GM12878 (cell line): ENCODE measurements around the gene LENG1. TPM values are rescaled to one million over a fixed set of nuclear protein-coding genes. Genes with fewer than 3 reads are reported as not detected.

Experiments used
- ATAC-seq: fragments of 200-7000 bp; cut with Tn5 transposase; 3 replicates; pipeline ENCODE4 v1.9.1; 2020; ENCODE audit warnings: mild to moderate bottlenecking, moderate library complexity
- BruUV-seq: library from RNA; stranded (reverse); fragments of 400-500 nt; replicated peaks from 2 replicates; lab custom pipeline; 2021; lab: Mats Ljungman, UMichigan
- CTCF ChIA-PET: fragments of 300-600 bp; sonication (Branson Sonifier 250); formaldehyde crosslinking; extraction: SDS; loops from one replicate; lab custom pipeline; 2021; ENCODE audit warnings: inconsistent platforms; lab: Yijun Ruan, JAX
- POLR2A ChIA-PET: fragments of 350-600 bp; formaldehyde crosslinking; extraction: SDS; loops from one replicate; lab custom pipeline; 2021; ENCODE audit warnings: inconsistent platforms; lab: Charles Lee
- RAD21 ChIA-PET: fragments of 300-600 bp; sonication (Branson Sonifier 250); formaldehyde crosslinking; loops from one replicate; lab custom pipeline; 2023; ENCODE audit warnings: antibody characterized with exemption; ENCODE audit not compliant: unreplicated experiment; lab: Charles Lee
- SMC1A ChIA-PET: fragments of 300-600 bp; sonication (Branson Sonifier 250); formaldehyde crosslinking; loops from one replicate; lab custom pipeline; 2023; ENCODE audit not compliant: unreplicated experiment, uncharacterized antibody; lab: Charles Lee
- DNase-seq: peaks from one replicate; pipeline ENCODE4 v3.0.0-alpha.2; 2011; ENCODE audit warnings: low read depth, low spot score
- FAIRE-seq: peaks from 3 replicates; lab custom pipeline; 2011; peaks lifted over from hg19 to GRCh38; lab: Jason Lieb, UNC
- H2AFZ ChIP-seq: 2 replicates; pipeline ENCODE4 v1.6.0; 2011; ENCODE audit warnings: low read depth, low read length, control low read depth; ENCODE audit not compliant: control insufficient read depth
- H3K27ac ChIP-seq: 2 replicates; pipeline ENCODE4 v1.5.1; 2011; ENCODE audit warnings: control low read depth; ENCODE audit not compliant: control insufficient read depth, insufficient read depth
- H3K27me3 ChIP-seq, 2 experiments: replicated peaks in 1 of 2; 2 replicates each; pipeline versions ENCODE4 v1.6.0 to v1.6.1; 2011; ENCODE audit warnings: low read length in 1 of 2; ENCODE audit not compliant: control insufficient read depth in 2 of 2, insufficient read depth in 2 of 2
- H3K36me3 ChIP-seq, 2 experiments: 2 replicates each; pipeline ENCODE4 v1.5.1; 2011; ENCODE audit warnings: low read length in 1 of 2; ENCODE audit not compliant: control insufficient read depth in 2 of 2, insufficient read depth in 2 of 2
- H3K4me1 ChIP-seq: 2 replicates; pipeline ENCODE4 v1.6.1; 2011; ENCODE audit warnings: mild to moderate bottlenecking, low read length, moderate library complexity, mixed read lengths; ENCODE audit not compliant: control insufficient read depth, insufficient read depth
- H3K4me2 ChIP-seq: 2 replicates; pipeline ENCODE4 v1.6.0; 2011; ENCODE audit warnings: control low read depth; ENCODE audit not compliant: control insufficient read depth, insufficient read depth
- H3K4me3 ChIP-seq: fragments of 200-600 bp; sonication (generic); 2 replicates; pipeline ENCODE4 v1.5.1; 2016
- H3K79me2 ChIP-seq: 2 replicates; pipeline ENCODE4 v1.6.0; 2011; ENCODE audit warnings: low read length; ENCODE audit not compliant: control insufficient read depth, insufficient read depth
- H3K9ac ChIP-seq: 2 replicates; pipeline ENCODE4 v1.8.0; 2011; ENCODE audit warnings: low read length, control low read depth, mixed read lengths; ENCODE audit not compliant: control insufficient read depth, insufficient read depth
- H3K9me3 ChIP-seq: replicated peaks from 3 replicates; pipeline ENCODE4 v1.5.1; 2011; ENCODE audit warnings: mild to moderate bottlenecking, low read length; ENCODE audit not compliant: control insufficient read depth, insufficient read depth
- H4K20me1 ChIP-seq: 2 replicates; pipeline ENCODE4 v1.6.0; 2011; ENCODE audit not compliant: control insufficient read depth, insufficient read depth
- BMI1 ChIP-seq: fragments of 450-650 bp; IDR thresholded peaks from 2 replicates; pipeline ENCODE4 v1.6.1; 2016; ENCODE audit warnings: mild to moderate bottlenecking, moderate library complexity, borderline replicate concordance
- CREM ChIP-seq: IDR thresholded peaks from 2 replicates; pipeline ENCODE4 v1.6.1; 2014; ENCODE audit warnings: antibody characterized with exemption, low read depth
- ESRRA ChIP-seq: IDR thresholded peaks from 2 replicates; pipeline ENCODE4 v1.6.1; 2012; ENCODE audit warnings: mild to moderate bottlenecking, low read length, improper control_type of control experiment
- IKZF1 ChIP-seq: fragments of 450-650 bp; conservative IDR thresholded peaks from 2 replicates; pipeline ENCODE4 v1.6.1; 2017; ENCODE audit warnings: antibody characterized with exemption, mild to moderate bottlenecking
- IKZF2 ChIP-seq, 2 experiments: fragments of 450-650 bp; IDR thresholded peaks; 2 replicates each; pipeline ENCODE4 v1.6.1; 2017; ENCODE audit warnings: mild to moderate bottlenecking in 2 of 2, moderate library complexity in 2 of 2
- KDM1A ChIP-seq: fragments of 200-600 bp; sonication (generic); IDR thresholded peaks from 2 replicates; pipeline ENCODE4 v1.6.1; 2016; ENCODE audit warnings: borderline replicate concordance
- MYB ChIP-seq: fragments of 150-350 bp; IDR thresholded peaks from 2 replicates; pipeline ENCODE4 v1.6.1; 2014; ENCODE audit warnings: mild to moderate bottlenecking, low read depth, low read length, borderline replicate concordance
- NR2C1 ChIP-seq: fragments of 450-650 bp; IDR thresholded peaks from 2 replicates; pipeline ENCODE4 v1.6.1; 2017; ENCODE audit warnings: antibody characterized with exemption, mild to moderate bottlenecking, moderate library complexity
- RAD21 ChIP-seq: IDR thresholded peaks from 2 replicates; pipeline ENCODE4 v1.6.1; 2011; ENCODE audit warnings: mild to moderate bottlenecking, low read depth, low read length, moderate library complexity; ENCODE audit not compliant: insufficient read depth
- RELA ChIP-seq: fragments of 450-650 bp; IDR thresholded peaks from 2 replicates; pipeline ENCODE4 v1.8.0; 2014; ENCODE audit warnings: borderline replicate concordance; ENCODE audit not compliant: partially characterized antibody
- SP1 ChIP-seq: IDR thresholded peaks from one replicate; pipeline ENCODE4 v1.6.1; 2011; ENCODE audit warnings: low read depth, low read length
- TCF3 ChIP-seq: IDR thresholded peaks from 2 replicates; pipeline ENCODE4 v1.6.1; 2012; ENCODE audit warnings: low read depth, mild to moderate bottlenecking, low read length, borderline replicate concordance; ENCODE audit not compliant: insufficient read depth
- WGBS: methylation state at CpG from one replicate; pipeline ENCODE4 v1.1.6; 2016; ENCODE audit warnings: low lambda C conversion rate; ENCODE audit not compliant: insufficient replicate concordance, insufficient coverage; ENCODE audit errors: missing lambda C conversion rate; 5-methylcytosine and 5-hydroxymethylcytosine counted together
- in situ Hi-C: fragments of 300-500 bp; cut with MboI; formaldehyde crosslinking; loops from 9 replicates; pipeline ENCODE4 v1.14.3; 2018; ENCODE audit warnings: mixed read lengths
- intact Hi-C: fragments of 100-400 bp; cut with micrococcal nuclease; formaldehyde crosslinking; loops from one replicate; pipeline ENCODE4 v1.14.2; 2022; ENCODE audit not compliant: unreplicated experiment
- polyA plus RNA-seq, 11 experiments: library from polyadenylated mRNA; depleted of rRNA in 4 of 11; unstranded in 6 of 11; stranded (reverse) in 5 of 11; fragments of >200 nt; fragmentation: Nextera tagmentation in 4 of 11; fragmentation: Illumina TruSeq in 1 of 11; extraction: Ambion mirVana in 4 of 11; extraction: Trizol in 1 of 11; gene quantifications; 1 replicate in 1 of 11; 2 replicates in 10 of 11; pipeline versions ENCODE4 v1.2.1 to v1.2.3, GENCODE V29; 2011 to 2016; ENCODE audit warnings: inconsistent platforms in 2 of 11, missing spikeins in 2 of 11, low read depth in 1 of 11
- total RNA-seq, 4 experiments: library from RNA; depleted of rRNA in 3 of 4; stranded (reverse); fragments of >200 nt in 3 of 4; fragmentation: Illumina TruSeq in 1 of 4; extraction: Trizol in 1 of 4; gene quantifications; 2 replicates each; pipeline versions ENCODE4 v1.2.1 to v1.2.3, GENCODE V29; 2013 to 2021
- TF ChIP-seq, protein P1 (sequence below): fragments of 450-650 bp; IDR thresholded peaks from 2 replicates; pipeline ENCODE4 v1.6.1; 2016; ENCODE audit warnings: mild to moderate bottlenecking, moderate library complexity, borderline replicate concordance

Gene LENG1
- total and polyA plus RNA-seq, 10 of the 15 experiments (the other 5 are each of a cell fraction or from before 2014, with no cell fraction given), result 0.21 to 10.8 (median 5.8) TPM

- TF ChIP-seq BMI1, result no peak
- TF ChIP-seq MYB, result no peak
- TF ChIP-seq KDM1A, result no peak
- TF ChIP-seq ESRRA, result no peak
- TF ChIP-seq TCF3, result no peak
- TF ChIP-seq CREM, result peak; percentile 67
- TF ChIP-seq RELA, result no peak
- peak; percentile 98 for TF ChIP-seq SP1
- TF ChIP-seq, all 136 proteins: peak for 33
These were observed 22.4 kb downstream of the LENG1 start (continued) for GRCh38 chr19:54136864-54137698.

DNA sequence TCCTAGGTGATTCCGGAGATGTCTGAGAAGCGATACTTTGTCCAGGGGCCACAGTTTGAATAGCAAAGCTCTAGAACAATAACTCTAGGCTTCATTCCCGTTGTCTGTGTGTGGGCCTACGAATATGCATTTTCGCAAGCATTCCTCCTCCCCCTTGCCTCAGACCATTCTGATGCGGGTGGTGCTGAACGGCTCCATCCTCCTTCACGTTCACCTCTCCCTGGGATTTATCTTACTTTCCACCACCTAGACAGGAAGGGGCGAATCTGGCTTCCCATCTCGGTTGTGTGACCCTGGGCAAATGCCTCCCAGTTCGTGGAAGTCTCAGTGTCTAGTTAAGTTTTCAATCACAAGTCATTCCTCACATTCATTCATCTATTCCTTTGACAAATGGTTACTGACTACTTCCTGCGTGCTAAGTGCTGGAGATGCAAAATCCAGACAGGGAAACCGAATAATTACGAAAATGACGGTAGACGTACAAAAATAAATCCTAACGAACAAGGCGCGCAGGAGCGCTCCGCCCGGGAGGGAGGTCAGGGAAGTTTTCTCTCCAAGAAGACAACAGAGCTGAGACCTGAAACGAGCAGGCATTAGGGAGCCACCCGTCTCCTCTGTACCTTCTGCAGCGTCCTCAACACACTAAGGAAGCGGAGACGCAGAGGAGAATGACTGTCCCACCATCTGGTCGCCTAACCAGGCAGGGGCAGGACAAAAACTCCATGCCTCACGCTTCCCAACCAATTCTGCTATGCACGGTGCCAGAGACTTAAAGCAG, 23.2 kb downstream of the LENG1 start:
- Histone ChIP-seq H4K20me1 (peaks cover 10% of the 10 kb centered on the region), H3K4me2 (peak overlapping the region; percentile 99), H3K36me3 (peaks cover 2 to 7% of the 10 kb centered on the region in 2 experiments; a peak in 2 of 4 replicates), H2AFZ (peak overlapping the region; percentile 84), H3K9ac (peak overlapping the region; percentile 75), H3K79me2 (peaks cover 37% of the 10 kb centered on the region), H3K4me1 (peaks cover 19% of the 10 kb centered on the region), H3K27me3 (no peaks in the 10 kb centered on the region), H3K4me3 (peak overlapping the region; percentile 86), H3K9me3 (peaks cover 2% of the 10 kb centered on the region; the same call in 2 of the 3 replicates), H3K27ac (peak overlapping the region; percentile 14)
- FAIRE-seq (no peak), DNase-seq (no peak), ATAC-seq (no peak)
- ChIA-PET POLR2A (interaction anchor here (0.9 to 3.5 kb wide), 13 partner anchors 13 to 327 kb away, joined by 3 to 36 read pairs (median 7); partner anchors contain the start of genes LENG1, LENG8, LENG9 and MBOAT7), CTCF (interaction anchor here (1.2 to 2.3 kb wide), 5 partner anchors 23 to 345 kb away, joined by 3 to 15 read pairs (median 6); partner anchors contain the start of genes LENG1 and MBOAT7), SMC1A (interaction anchor here (0.6 to 1.2 kb wide), 10 partner anchors 20 to 1325 kb away, joined by 3 to 6 read pairs (median 3); partner anchors contain the start of genes ISOC2, MBOAT7, PRPF31 and TFPT), RAD21 (interaction anchor here (0.8 to 2.4 kb wide), 9 partner anchors 18 to 1340 kb away, joined by 3 to 23 read pairs (median 5); partner anchors contain the start of genes LENG1, MBOAT7, PRPF31 and TFPT)
- intact Hi-C loops, result loop anchor here (2.0 kb wide), 1 partner anchor 65 kb away; the partner anchor contains the start of gene RPS9
- WGBS, result 7% methylated on average over 30 of the region's 30 CpGs
- in situ Hi-C loops, result loop anchor here (25.0 kb wide), 1 partner anchor 1526 kb away; the partner anchor contains the start of gene U2AF2
- TSS peak; percentile 74 for BruUV-seq
- TF ChIP-seq IKZF1, result peak; percentile 32
- TF ChIP-seq NR2C1, result no peak
- TF ChIP-seq MYB, result no peak
- no peak for TF ChIP-seq BMI1
- TF ChIP-seq, protein P1, sequence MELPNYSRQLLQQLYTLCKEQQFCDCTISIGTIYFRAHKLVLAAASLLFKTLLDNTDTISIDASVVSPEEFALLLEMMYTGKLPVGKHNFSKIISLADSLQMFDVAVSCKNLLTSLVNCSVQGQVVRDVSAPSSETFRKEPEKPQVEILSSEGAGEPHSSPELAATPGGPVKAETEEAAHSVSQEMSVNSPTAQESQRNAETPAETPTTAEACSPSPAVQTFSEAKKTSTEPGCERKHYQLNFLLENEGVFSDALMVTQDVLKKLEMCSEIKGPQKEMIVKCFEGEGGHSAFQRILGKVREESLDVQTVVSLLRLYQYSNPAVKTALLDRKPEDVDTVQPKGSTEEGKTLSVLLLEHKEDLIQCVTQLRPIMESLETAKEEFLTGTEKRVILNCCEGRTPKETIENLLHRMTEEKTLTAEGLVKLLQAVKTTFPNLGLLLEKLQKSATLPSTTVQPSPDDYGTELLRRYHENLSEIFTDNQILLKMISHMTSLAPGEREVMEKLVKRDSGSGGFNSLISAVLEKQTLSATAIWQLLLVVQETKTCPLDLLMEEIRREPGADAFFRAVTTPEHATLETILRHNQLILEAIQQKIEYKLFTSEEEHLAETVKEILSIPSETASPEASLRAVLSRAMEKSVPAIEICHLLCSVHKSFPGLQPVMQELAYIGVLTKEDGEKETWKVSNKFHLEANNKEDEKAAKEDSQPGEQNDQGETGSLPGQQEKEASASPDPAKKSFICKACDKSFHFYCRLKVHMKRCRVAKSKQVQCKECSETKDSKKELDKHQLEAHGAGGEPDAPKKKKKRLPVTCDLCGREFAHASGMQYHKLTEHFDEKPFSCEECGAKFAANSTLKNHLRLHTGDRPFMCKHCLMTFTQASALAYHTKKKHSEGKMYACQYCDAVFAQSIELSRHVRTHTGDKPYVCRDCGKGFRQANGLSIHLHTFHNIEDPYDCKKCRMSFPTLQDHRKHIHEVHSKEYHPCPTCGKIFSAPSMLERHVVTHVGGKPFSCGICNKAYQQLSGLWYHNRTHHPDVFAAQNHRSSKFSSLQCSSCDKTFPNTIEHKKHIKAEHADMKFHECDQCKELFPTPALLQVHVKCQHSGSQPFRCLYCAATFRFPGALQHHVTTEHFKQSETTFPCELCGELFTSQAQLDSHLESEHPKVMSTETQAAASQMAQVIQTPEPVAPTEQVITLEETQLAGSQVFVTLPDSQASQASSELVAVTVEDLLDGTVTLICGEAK, result peak; percentile 20; the same call in 1 of the 2 replicates
- TF ChIP-seq IKZF2 (IDR thresholded peaks at IDR 0.05), result 0 out of 4 replicates have a peak, but pooled peaks of 1 of the 2 experiments have one; percentile 10
- no peak for TF ChIP-seq RAD21
